Measurements from ENCODE around the gene SBNO2.
A peak's percentile ranks its signal among the peaks of the same experiment; 100 is the strongest.

SBNO2 gene

DNA sequence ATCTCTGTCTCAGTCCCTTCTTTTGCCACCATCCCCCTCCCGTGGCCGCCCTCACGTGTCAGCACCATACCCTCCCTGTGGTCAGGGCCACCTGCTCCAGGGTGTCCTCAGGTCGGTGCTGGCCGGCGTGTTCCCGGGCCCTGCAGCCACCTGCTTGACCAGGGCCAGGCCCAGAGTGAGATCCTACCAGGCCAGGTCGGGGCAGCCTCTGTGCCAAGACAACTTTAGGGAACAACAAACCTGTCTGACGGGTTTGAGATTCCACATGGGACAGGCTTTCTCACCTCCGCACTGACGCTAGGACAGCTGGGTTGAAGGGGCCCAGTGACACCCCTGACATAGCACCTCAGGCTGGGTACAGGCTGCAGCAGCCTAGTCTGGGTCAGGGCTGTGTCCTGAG is 7.5 kb upstream of the SBNO2 start:
- Histone ChIP-seq H3K27ac (ENCODE audit: low read depth in 2 of 2, low read length in 2 of 2) (peak overlapping the region; percentile 32 to 43), H3K4me1 (ENCODE audit: control insufficient read depth in 2 of 2, insufficient read depth in 2 of 2, low read length in 2 of 2) (peaks cover 17 to 31% of the 10 kb centered on the region in 2 donors), H3K9ac (ENCODE audit: low read depth in 1 of 2, low read length in 2 of 2) (peak overlapping the region in 1 of 2 donors; percentile 30)

DNA sequence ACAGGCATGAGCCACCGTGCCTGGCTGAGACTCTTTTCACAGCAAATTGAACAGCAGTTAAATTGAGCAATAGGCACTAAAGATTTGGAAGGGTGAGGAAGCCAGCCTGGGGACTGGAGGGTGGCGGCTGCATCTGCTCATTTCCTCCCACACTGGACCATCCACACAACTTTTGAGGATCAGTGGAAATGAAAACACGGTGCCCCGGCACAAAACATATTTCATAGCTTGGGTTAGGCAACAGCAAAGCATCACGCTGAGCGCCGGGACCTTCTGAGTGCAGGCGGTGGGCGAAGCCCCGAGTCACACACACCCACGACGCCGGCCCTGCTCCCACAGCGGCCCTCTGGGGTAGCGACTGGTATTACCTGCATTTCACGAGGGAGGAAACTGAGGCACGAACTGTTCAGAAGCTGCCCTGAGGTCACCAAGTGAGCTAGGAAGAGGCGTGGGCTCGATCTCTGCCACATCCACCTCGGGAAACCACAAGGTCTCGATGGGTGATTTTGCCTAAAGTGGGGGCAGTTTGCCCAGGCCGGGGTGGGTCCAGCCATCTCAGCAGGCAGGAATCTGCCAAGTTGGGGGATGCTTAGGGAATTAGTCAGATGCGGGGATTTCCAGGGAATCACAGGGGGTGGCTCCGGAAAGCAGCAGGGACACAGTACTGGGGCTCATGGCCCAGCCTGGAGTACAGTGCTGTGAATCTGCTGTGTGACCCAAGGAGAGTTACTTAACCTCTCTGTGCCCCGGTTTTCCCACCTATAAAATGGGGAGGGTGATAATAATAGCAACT is 3.5 kb upstream of the SBNO2 start:
- H3K27ac ChIP-seq (ENCODE audit: low read depth in 2 of 2, low read length in 2 of 2) = peak overlapping the region; percentile 29 to 63
- H3K4me3 ChIP-seq (ENCODE audit: low read length in 2 of 2) = no peak overlapping the region
- H3K9ac ChIP-seq (ENCODE audit: low read depth in 1 of 2, low read length in 2 of 2) = no peak overlapping the region

More for the DNA sequence above, 7.5 kb upstream of the SBNO2 start:
- no peaks in the 10 kb centered on the region for H3K9me3 ChIP-seq (ENCODE audit: control insufficient read depth in 2 of 2, low read length in 2 of 2)
- H3K36me3 ChIP-seq (ENCODE audit: control insufficient read depth in 2 of 2, insufficient read depth in 2 of 2, low read length in 2 of 2) = no peaks in the 10 kb centered on the region
- no peaks in the 10 kb centered on the region for H3K27me3 ChIP-seq (ENCODE audit: control insufficient read depth in 2 of 2, insufficient read depth in 2 of 2, low read length in 2 of 2)
- no peak overlapping the region for H3K4me3 ChIP-seq (ENCODE audit: low read length in 2 of 2)

DNA sequence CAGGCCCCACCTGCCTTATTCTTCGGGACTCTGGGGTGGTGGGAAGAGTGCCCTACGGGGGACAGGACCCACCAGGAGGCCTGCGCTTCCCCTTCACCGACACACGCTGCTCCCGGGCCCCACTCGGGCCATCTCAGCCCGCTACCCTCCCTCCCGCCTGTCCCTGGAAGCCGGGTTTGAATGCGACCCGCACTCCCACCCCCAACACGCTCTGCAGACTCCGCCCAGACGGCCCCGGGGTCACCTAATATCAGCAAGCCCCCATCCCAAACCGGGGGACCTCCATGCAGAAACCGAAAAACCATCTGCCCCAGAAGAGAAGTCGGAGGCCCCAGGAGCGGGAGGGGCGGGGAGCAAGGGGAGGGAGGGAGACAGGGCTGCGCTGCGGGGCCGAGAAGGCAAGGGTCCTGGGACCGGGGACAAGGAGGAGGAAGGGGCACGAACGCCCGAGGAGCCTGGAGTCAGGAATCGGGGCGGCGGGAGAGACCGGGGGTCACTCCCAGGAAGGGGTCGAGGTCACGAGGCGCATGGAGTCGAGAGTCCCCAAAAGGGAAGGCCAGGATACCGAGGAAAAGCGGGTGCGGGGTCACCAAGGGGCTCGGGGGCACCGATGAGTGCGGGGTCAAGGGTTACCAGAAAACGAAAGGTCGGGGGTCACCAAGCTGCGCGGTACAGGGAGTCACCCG is 766 bp downstream of the SBNO2 start:
- Histone ChIP-seq H3K27me3 (ENCODE audit: control insufficient read depth in 2 of 2, insufficient read depth in 2 of 2, low read length in 2 of 2) (no peaks in the 10 kb centered on the region), H3K9ac (ENCODE audit: low read depth in 1 of 2, low read length in 2 of 2) (peak overlapping the region; percentile 74 to 80), H3K4me3 (ENCODE audit: low read length in 2 of 2) (peak overlapping the region; percentile 76 to 84), H3K36me3 (ENCODE audit: control insufficient read depth in 2 of 2, insufficient read depth in 2 of 2, low read length in 2 of 2) (peaks cover 3 to 9% of the 10 kb centered on the region in 2 donors), H3K4me1 (ENCODE audit: control insufficient read depth in 2 of 2, insufficient read depth in 2 of 2, low read length in 2 of 2) (peaks cover 13 to 21% of the 10 kb centered on the region in 2 donors), H3K27ac (ENCODE audit: low read depth in 2 of 2, low read length in 2 of 2) (peak overlapping the region; percentile 85 to 86), H3K9me3 (ENCODE audit: control insufficient read depth in 2 of 2, low read length in 2 of 2) (no peaks in the 10 kb centered on the region)

More for the DNA sequence above, 3.5 kb upstream of the SBNO2 start:
- no peaks in the 10 kb centered on the region for H3K27me3 ChIP-seq (ENCODE audit: control insufficient read depth in 2 of 2, insufficient read depth in 2 of 2, low read length in 2 of 2)
- H3K9me3 ChIP-seq (ENCODE audit: control insufficient read depth in 2 of 2, low read length in 2 of 2) = no peaks in the 10 kb centered on the region
- no peaks in the 10 kb centered on the region for H3K36me3 ChIP-seq (ENCODE audit: control insufficient read depth in 2 of 2, insufficient read depth in 2 of 2, low read length in 2 of 2)
- peaks cover 19 to 29% of the 10 kb centered on the region in 2 donors for H3K4me1 ChIP-seq (ENCODE audit: control insufficient read depth in 2 of 2, insufficient read depth in 2 of 2, low read length in 2 of 2)

DNA sequence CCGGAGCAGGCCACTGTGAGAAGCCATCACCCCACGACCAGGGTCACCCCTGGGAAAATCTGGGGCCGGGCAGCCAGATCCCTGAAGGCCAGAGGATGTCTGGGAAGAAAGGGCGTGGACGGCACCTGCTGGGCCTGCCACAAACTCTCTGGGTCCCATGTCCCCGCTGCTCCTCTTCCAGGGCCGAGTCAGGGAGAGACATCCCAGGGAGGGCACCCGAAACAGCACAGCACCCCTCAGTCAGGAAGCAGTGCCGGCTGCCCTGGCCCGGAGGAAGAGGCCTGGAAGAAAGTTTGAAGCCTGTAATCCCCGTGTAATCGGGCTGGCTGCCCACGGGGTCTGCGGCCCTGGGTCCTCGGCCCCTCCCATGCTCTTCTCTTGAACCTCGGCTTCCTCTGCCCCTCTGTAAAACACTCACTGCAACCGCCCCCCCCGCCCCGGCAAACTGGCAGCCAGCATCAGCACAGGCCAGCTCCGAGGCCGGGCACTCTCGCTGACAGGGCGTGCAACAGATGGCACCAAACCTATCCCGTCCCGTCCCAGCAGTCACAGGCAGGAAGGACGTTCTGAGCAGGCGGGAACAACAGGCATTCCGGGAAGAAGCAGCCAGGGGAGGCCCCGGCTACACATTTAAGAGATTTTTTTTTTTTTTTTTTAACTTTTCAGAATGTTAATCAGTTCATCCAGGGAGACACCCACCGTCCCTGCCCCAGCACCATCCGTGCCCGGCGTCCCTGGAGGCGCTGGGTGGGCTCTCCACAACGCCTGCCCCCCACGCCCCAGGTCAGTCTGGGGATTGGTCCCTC is 1.5 kb downstream of the SBNO2 start:
- Histone ChIP-seq H3K9me3 (ENCODE audit: control insufficient read depth in 2 of 2, low read length in 2 of 2) (no peaks in the 10 kb centered on the region), H3K27me3 (ENCODE audit: control insufficient read depth in 2 of 2, insufficient read depth in 2 of 2, low read length in 2 of 2) (no peaks in the 10 kb centered on the region), H3K36me3 (ENCODE audit: control insufficient read depth in 2 of 2, insufficient read depth in 2 of 2, low read length in 2 of 2) (peaks cover 3 to 9% of the 10 kb centered on the region in 2 donors), H3K27ac (ENCODE audit: low read depth in 2 of 2, low read length in 2 of 2) (peak overlapping the region; percentile 85 to 86), H3K4me1 (ENCODE audit: control insufficient read depth in 2 of 2, insufficient read depth in 2 of 2, low read length in 2 of 2) (peaks cover 13 to 18% of the 10 kb centered on the region in 2 donors), H3K9ac (ENCODE audit: low read depth in 1 of 2, low read length in 2 of 2) (peak overlapping the region; percentile 74 to 80), H3K4me3 (ENCODE audit: low read length in 2 of 2) (peak overlapping the region; percentile 76 to 84)

DNA sequence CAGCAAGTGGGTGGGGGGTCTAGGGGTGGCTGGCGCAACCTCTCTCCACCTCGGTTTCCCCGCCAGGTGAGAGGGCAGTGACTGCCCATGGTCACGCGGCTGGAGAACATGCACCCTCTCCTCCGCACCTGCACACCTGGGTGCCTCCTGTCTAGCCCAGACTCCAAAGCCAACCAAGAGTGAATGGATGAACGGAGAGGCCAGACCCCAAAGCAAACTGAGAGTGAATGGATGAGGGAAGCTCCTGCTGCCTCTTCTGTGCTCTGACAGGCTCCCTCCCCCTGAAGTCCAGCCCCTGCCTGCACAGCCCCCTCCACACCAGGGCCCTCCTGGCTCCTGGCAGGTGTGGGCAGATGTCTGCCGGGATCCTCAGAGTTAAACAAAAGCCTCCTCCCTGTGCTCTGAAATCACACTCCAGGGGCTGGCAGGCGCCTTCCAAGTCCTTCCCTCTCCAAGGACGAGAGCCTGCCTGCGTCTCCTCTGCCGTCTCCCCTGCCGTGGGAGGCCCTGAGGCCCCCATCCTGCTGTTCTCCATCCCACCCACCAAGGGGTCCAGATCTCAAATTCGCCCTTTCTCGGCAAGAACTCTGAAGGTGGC is 2.2 kb downstream of the SBNO2 start:
- H3K9ac ChIP-seq (ENCODE audit: low read depth in 1 of 2, low read length in 2 of 2) = no peak overlapping the region
- peaks cover 13 to 18% of the 10 kb centered on the region in 2 donors for H3K4me1 ChIP-seq (ENCODE audit: control insufficient read depth in 2 of 2, insufficient read depth in 2 of 2, low read length in 2 of 2)
- H3K4me3 ChIP-seq (ENCODE audit: low read length in 2 of 2) = no peak overlapping the region
- H3K36me3 ChIP-seq (ENCODE audit: control insufficient read depth in 2 of 2, insufficient read depth in 2 of 2, low read length in 2 of 2) = peaks cover 4 to 15% of the 10 kb centered on the region in 2 donors
- no peaks in the 10 kb centered on the region for H3K9me3 ChIP-seq (ENCODE audit: control insufficient read depth in 2 of 2, low read length in 2 of 2)
- no peaks in the 10 kb centered on the region for H3K27me3 ChIP-seq (ENCODE audit: control insufficient read depth in 2 of 2, insufficient read depth in 2 of 2, low read length in 2 of 2)
- peak overlapping the region; percentile 85 to 86 for H3K27ac ChIP-seq (ENCODE audit: low read depth in 2 of 2, low read length in 2 of 2)

DNA sequence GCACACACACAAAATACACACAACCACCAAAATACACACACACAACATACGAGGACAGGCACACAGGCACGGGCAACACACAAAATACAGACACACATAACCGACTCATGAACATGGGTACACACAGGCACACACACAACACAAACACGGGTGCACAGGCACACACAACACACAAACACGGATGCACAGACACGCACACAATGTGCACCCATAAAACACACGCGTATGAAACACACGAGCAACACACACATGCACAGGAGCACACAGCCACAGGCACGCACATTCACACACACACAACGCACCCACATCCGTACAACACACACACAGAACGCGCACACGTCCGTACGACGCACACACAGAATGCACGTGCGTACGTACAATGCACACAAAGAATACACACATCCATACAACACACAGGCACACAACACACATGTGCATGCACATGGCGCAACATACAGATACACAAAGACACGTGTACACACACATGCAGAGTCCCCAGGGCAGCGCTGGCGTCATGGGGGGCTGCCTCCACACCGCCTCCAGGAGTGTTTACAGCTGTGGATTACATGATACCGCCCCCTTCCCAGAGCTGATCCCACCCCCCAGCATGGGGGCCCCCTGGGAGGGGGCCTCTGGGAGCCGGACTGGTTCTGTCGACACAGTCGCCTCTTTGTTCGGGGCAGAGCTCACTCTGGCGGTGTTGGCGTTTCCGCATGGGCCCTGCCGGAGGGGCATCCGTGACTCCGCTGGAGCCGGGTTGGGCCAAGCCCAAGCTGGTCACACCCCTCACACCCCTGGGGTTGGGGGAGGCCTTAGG is 2.9 kb downstream of the SBNO2 start:
- Histone ChIP-seq H3K9ac (ENCODE audit: low read depth in 1 of 2, low read length in 2 of 2) (no peak overlapping the region), H3K27ac (ENCODE audit: low read depth in 2 of 2, low read length in 2 of 2) (no peak overlapping the region), H3K9me3 (ENCODE audit: control insufficient read depth in 2 of 2, low read length in 2 of 2) (no peaks in the 10 kb centered on the region), H3K27me3 (ENCODE audit: control insufficient read depth in 2 of 2, insufficient read depth in 2 of 2, low read length in 2 of 2) (no peaks in the 10 kb centered on the region), H3K4me1 (ENCODE audit: control insufficient read depth in 2 of 2, insufficient read depth in 2 of 2, low read length in 2 of 2) (peaks cover 13 to 18% of the 10 kb centered on the region in 2 donors), H3K36me3 (ENCODE audit: control insufficient read depth in 2 of 2, insufficient read depth in 2 of 2, low read length in 2 of 2) (peaks cover 7 to 19% of the 10 kb centered on the region in 2 donors), H3K4me3 (ENCODE audit: low read length in 2 of 2) (no peak overlapping the region)

DNA sequence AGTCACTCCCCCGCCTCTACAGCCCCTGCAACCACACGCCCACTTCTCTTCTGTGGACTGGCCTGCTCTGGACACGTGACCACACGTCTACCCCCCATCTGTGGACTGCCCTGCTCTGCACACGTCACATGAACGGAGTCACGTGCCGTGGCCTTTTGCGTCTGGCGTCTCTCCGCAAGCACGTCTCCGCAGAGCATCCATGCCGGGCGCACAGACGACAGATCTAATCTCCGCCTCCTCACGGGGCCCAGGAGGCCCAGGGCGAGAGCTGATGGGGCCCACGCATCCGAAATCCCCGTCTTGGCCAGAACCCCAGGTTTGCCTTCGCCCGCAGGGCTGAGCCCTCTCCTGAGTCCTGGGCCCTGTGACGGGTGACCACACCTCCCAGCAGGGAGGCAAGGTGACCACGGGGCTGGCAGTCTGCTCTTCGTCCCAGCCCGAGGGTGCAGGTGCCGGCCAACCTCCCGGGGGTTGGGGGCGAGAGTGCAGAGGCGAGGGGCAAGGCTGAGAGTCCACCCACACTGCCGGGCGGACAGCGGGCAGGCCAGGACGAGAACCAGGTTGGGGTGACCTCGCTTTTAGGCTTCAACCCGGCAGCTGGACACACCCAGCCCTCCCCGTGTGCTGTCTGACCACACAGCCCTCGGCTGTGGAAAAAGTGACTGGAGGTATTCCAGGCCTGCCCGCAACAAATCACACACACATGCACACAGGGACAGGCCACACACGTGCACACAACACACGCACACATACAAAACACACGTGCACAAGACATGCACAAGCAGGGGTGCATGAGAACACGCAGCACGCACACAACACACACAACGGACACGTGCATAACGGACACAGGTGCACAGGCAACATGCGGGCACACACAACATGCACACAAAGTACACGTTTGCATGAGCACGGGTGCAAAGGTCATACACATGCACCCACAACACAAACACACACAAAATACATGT is 3.9 kb downstream of the SBNO2 start:
- no peaks in the 10 kb centered on the region for H3K27me3 ChIP-seq (ENCODE audit: control insufficient read depth in 2 of 2, insufficient read depth in 2 of 2, low read length in 2 of 2)
- H3K4me1 ChIP-seq (ENCODE audit: control insufficient read depth in 2 of 2, insufficient read depth in 2 of 2, low read length in 2 of 2) = peaks cover 13 to 18% of the 10 kb centered on the region in 2 donors
- H3K36me3 ChIP-seq (ENCODE audit: control insufficient read depth in 2 of 2, insufficient read depth in 2 of 2, low read length in 2 of 2) = peaks cover 7 to 19% of the 10 kb centered on the region in 2 donors
- H3K4me3 ChIP-seq (ENCODE audit: low read length in 2 of 2) = no peak overlapping the region
- no peaks in the 10 kb centered on the region for H3K9me3 ChIP-seq (ENCODE audit: control insufficient read depth in 2 of 2, low read length in 2 of 2)
- peak overlapping the region in 1 of 2 donors; percentile 63 for H3K27ac ChIP-seq (ENCODE audit: low read depth in 2 of 2, low read length in 2 of 2)
- H3K9ac ChIP-seq (ENCODE audit: low read depth in 1 of 2, low read length in 2 of 2) = no peak overlapping the region

DNA sequence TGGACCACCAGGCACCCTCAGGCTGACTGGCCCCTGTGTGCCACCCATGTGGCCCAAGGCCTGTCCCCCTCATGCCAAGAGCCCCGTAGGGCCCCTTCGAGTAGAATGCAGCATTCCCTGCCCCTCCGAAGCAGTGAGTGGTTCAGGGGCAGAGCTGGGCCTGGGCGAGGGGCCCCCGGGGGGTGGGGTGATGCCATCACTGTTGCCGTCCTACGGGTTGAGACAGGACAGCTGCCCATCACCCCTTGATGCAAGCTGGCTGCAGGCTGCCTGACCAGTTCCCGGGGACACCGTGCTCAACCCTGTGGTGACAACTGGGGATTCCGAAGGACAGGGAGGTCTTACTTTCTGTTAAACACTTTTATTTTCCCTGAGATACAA is 4.7 kb downstream of the SBNO2 start:
- Histone ChIP-seq H3K4me3 (ENCODE audit: low read length in 2 of 2) (no peak overlapping the region), H3K9ac (ENCODE audit: low read depth in 1 of 2, low read length in 2 of 2) (no peak overlapping the region), H3K27ac (ENCODE audit: low read depth in 2 of 2, low read length in 2 of 2) (peak overlapping the region; percentile 16 to 63)

More for the DNA sequence above, 4.7 kb downstream of the SBNO2 start:
- Histone ChIP-seq H3K36me3 (ENCODE audit: control insufficient read depth in 2 of 2, insufficient read depth in 2 of 2, low read length in 2 of 2) (peaks cover 7 to 19% of the 10 kb centered on the region in 2 donors), H3K27me3 (ENCODE audit: control insufficient read depth in 2 of 2, insufficient read depth in 2 of 2, low read length in 2 of 2) (no peaks in the 10 kb centered on the region), H3K4me1 (ENCODE audit: control insufficient read depth in 2 of 2, insufficient read depth in 2 of 2, low read length in 2 of 2) (peaks cover 13 to 17% of the 10 kb centered on the region in 2 donors), H3K9me3 (ENCODE audit: control insufficient read depth in 2 of 2, low read length in 2 of 2) (no peaks in the 10 kb centered on the region)

Data from mucosa of rectum (tissue), 2 donors.